A673 (cell line): ENCODE results near the gene ATP8A2. TPM values are rescaled to one million over a fixed set of nuclear protein-coding genes. Genes with fewer than 3 reads are reported as not detected.

Source experiments
- BruUV-seq: library from RNA; stranded (reverse); fragments of 400-500 nt; replicated peaks from 2 replicates; lab custom pipeline; 2021; lab: Mats Ljungman, UMichigan
- CTCF ChIA-PET: fragments of 300-600 bp; sonication (Branson Sonifier 250); formaldehyde crosslinking; loops from one replicate; lab custom pipeline; 2022; ENCODE audit warnings: antibody characterized with exemption; lab: Charles Lee
- POLR2A ChIA-PET: fragments of 300-600 bp; sonication (Branson Sonifier 250); formaldehyde crosslinking; loops from one replicate; lab custom pipeline; 2022; ENCODE audit warnings: antibody characterized with exemption; ENCODE audit not compliant: low non-redundant PET; lab: Charles Lee
- DNase-seq: peaks from one replicate; pipeline ENCODE4 v3.0.0-alpha.2; 2015; ENCODE audit warnings: low spot score
- H3K27ac ChIP-seq: fragments of 200-600 bp; sonication (generic); 2 replicates; pipeline ENCODE4 v1.5.1; 2016; ENCODE audit warnings: mixed run types, low read depth, mild to moderate bottlenecking, mixed read lengths, antibody characterized with exemption, low read length; ENCODE audit not compliant: poor library complexity, severe bottlenecking
- H3K27me3 ChIP-seq: fragments of 200-600 bp; sonication (generic); replicated peaks from 2 replicates; pipeline ENCODE4 v1.6.1; 2017; ENCODE audit warnings: mixed run types, low read depth, mild to moderate bottlenecking, mixed read lengths, antibody characterized with exemption, low read length; ENCODE audit not compliant: insufficient read depth, poor library complexity
- H3K36me3 ChIP-seq: fragments of 200-600 bp; sonication (generic); 2 replicates; pipeline ENCODE4 v1.6.1; 2016; ENCODE audit warnings: mixed run types, mild to moderate bottlenecking, mixed read lengths, antibody characterized with exemption, low read length; ENCODE audit not compliant: insufficient read depth, poor library complexity, severe bottlenecking
- H3K4me1 ChIP-seq: fragments of 200-600 bp; sonication (generic); 2 replicates; pipeline ENCODE4 v1.6.1; 2017; ENCODE audit warnings: mixed run types, mild to moderate bottlenecking, mixed read lengths, antibody characterized with exemption, low read length; ENCODE audit not compliant: insufficient read depth, poor library complexity, severe bottlenecking
- H3K4me3 ChIP-seq: fragments of 200-600 bp; sonication (generic); 2 replicates; pipeline ENCODE4 v1.5.1; 2016; ENCODE audit warnings: low read depth, mixed run types, mild to moderate bottlenecking, mixed read lengths, low read length; ENCODE audit not compliant: poor library complexity, severe bottlenecking
- H3K9me3 ChIP-seq: fragments of 200-600 bp; sonication (generic); 2 replicates; pipeline ENCODE4 v1.6.1; 2016; ENCODE audit warnings: mixed run types, low read depth, mild to moderate bottlenecking, mixed read lengths, antibody characterized with exemption, low read length; ENCODE audit not compliant: poor library complexity, severe bottlenecking
- EZH2 ChIP-seq: fragments of 200-600 bp; sonication (generic); IDR thresholded peaks from 2 replicates; pipeline ENCODE4 v1.6.1; 2017; ENCODE audit warnings: borderline replicate concordance, low read depth, mild to moderate bottlenecking, mixed read lengths, antibody characterized with exemption, low read length; ENCODE audit not compliant: poor library complexity, severe bottlenecking
- intact Hi-C: fragments of 100-400 bp; cut with micrococcal nuclease; formaldehyde crosslinking; loops from one replicate; pipeline ENCODE4 v1.10.0; 2022; ENCODE audit not compliant: unreplicated experiment
- total RNA-seq: library from RNA; stranded (reverse); gene quantifications from 2 replicates; pipeline ENCODE4 v1.2.3, GENCODE V29; 2021
- TF ChIP-seq, protein P1 (sequence below): fragments of 300-800, 200-600 bp; sonication (generic); conservative IDR thresholded peaks from 2 replicates; pipeline ENCODE4 v1.5.1; 2017; ENCODE audit warnings: low read depth, mild to moderate bottlenecking, antibody characterized with exemption, low read length, moderate library complexity, mixed read lengths

ATP8A2 gene
- total RNA-seq, 1 experiment from 2014 or later = 0.92 TPM

DNA sequence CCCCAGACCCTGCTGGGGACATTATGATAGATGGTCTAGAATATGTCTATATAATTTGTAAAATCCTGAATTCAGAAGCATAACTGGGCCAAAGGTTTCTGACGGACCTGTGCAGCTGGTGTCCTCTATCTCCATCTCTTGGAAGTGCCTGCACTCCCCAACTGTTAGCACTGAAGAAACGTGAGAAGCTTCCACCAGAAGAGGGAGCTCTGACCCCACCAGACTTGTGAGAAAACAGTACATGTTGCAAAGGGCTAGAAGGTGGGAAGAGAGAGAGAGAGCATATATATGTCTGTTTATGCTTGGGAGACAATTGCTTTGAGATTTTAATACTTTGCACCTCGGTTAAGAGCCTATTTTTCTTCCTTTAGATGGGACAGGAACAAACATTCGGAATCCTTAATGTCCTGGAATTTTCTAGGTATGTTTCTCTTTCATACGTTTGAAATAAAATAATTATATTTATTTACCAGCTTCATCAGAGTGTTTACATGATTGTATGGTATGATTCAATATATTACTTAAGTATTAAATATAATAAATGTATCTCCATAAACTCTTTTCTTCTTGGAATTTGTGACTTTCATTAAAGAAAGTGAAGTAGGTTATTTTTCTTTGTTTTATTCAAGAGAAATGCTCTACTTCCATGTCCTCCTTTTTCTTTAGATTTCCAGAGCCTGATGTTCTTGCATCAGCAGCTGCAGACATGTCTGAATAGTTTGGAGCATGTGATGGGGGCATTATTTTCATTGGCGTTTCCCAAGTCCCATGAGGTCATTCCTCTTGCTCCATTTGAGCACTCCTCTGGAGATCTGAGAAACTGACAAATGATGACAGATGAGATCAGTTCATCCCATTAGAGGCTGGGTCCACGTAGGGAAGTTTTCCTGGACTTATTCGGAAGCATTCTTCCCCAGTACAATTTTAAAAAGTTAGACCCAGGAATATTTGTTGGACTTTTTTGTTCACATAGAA is 202.9 kb downstream of the ATP8A2 start:
- no TSS peak for BruUV-seq
- intact Hi-C loops = loop anchor here (1.0 to 5.0 kb wide), 3 partner anchors 248 to 497 kb away; no protein-coding TSS in a partner anchor
- ChIA-PET CTCF (interaction anchor here (0.6 to 1.1 kb wide), 6 partner anchors 59 to 501 kb away, joined by 3 to 7 read pairs (median 4); no protein-coding TSS in a partner anchor), POLR2A (no interaction called here)
- H3K4me1 ChIP-seq = peaks cover 2% of the 10 kb centered on the region
- H3K4me3 ChIP-seq = no peak overlapping the region
- TF ChIP-seq, protein P1, sequence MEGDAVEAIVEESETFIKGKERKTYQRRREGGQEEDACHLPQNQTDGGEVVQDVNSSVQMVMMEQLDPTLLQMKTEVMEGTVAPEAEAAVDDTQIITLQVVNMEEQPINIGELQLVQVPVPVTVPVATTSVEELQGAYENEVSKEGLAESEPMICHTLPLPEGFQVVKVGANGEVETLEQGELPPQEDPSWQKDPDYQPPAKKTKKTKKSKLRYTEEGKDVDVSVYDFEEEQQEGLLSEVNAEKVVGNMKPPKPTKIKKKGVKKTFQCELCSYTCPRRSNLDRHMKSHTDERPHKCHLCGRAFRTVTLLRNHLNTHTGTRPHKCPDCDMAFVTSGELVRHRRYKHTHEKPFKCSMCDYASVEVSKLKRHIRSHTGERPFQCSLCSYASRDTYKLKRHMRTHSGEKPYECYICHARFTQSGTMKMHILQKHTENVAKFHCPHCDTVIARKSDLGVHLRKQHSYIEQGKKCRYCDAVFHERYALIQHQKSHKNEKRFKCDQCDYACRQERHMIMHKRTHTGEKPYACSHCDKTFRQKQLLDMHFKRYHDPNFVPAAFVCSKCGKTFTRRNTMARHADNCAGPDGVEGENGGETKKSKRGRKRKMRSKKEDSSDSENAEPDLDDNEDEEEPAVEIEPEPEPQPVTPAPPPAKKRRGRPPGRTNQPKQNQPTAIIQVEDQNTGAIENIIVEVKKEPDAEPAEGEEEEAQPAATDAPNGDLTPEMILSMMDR = peak; percentile 93
- TF ChIP-seq EZH2 = no peak
- no peak overlapping the region for H3K27ac ChIP-seq
- H3K9me3 ChIP-seq = no peaks in the 10 kb centered on the region
- H3K27me3 ChIP-seq = no peaks in the 10 kb centered on the region
- H3K36me3 ChIP-seq = no peaks in the 10 kb centered on the region
- DNase-seq = peak; percentile 91

- no TSS peak for BruUV-seq
- POLR2A ChIA-PET = no interaction called here
These were observed 203.8 kb downstream of the ATP8A2 start for GRCh38 chr13:25575562-25575961.

DNA sequence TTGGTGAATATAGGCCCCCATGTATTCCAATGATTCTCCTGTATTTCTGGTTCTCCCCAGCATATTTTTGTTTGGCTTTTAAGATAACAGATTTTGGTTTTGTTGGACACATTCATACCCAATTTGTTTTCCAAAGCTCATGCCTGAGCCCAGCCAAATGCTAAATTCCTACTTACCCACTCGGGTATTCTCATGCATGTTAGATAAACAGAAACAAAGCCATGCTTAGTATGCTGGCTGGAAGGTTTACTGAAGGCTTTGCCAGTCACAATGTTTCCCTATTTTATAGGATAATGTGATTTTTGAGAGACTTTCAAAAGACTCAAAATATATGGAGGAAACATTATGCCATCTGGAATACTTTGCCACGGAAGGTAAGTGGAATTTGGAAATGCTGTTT is 206.8 kb downstream of the ATP8A2 start:
- Histone ChIP-seq H3K27me3 (no peaks in the 10 kb centered on the region), H3K4me3 (no peak overlapping the region), H3K9me3 (no peaks in the 10 kb centered on the region), H3K27ac (no peak overlapping the region), H3K36me3 (no peaks in the 10 kb centered on the region), H3K4me1 (peaks cover 10% of the 10 kb centered on the region)
- no peak for TF ChIP-seq EZH2
- intact Hi-C loops = no loop called here
- ChIA-PET POLR2A (no interaction called here), CTCF (no interaction called here)
- BruUV-seq = no TSS peak
- DNase-seq = no peak

More at GRCh38 chr13:25575562-25575961, 203.8 kb downstream of the ATP8A2 start:
- Histone ChIP-seq H3K9me3 (no peaks in the 10 kb centered on the region), H3K27ac (no peak overlapping the region), H3K36me3 (no peaks in the 10 kb centered on the region), H3K4me1 (peaks cover 10% of the 10 kb centered on the region), H3K27me3 (no peaks in the 10 kb centered on the region), H3K4me3 (no peak overlapping the region)
- CTCF ChIA-PET = no interaction called here
- TF ChIP-seq, protein P1 = no peak
- TF ChIP-seq EZH2 = no peak
- intact Hi-C loops = loop anchor here (2.0 kb wide), 1 partner anchor 487 kb away; no protein-coding TSS in a partner anchor
- no peak for DNase-seq
